K562 (cell line): ENCODE measurements around the gene SSU72. TPM values are rescaled to one million over a fixed set of nuclear protein-coding genes. Genes with fewer than 3 reads are reported as not detected.

Source experiments
- CREB3 ChIP-seq: fragments of 450-650 bp; conservative IDR thresholded peaks from 2 replicates; pipeline ENCODE4 v1.6.1; 2016; ENCODE audit warnings: missing genetic modification characterization, low read depth, mild to moderate bottlenecking, missing compliant biosample characterization, moderate library complexity
- ID3 ChIP-seq, 2 experiments: fragments of 250-450 bp in 1 of 2; fragments of 450-650 bp in 1 of 2; sonication (Bioruptor Pico) in 1 of 2; IDR thresholded peaks; 2 replicates each; pipeline versions ENCODE4 v1.6.1 to v1.8.0; 2016 to 2021; ENCODE audit warnings: mild to moderate bottlenecking in 2 of 2, moderate library complexity in 2 of 2, missing compliant biosample characterization in 1 of 2, missing genetic modification characterization in 1 of 2
- KDM1A ChIP-seq, 2 experiments: fragments of 450-650 bp; IDR thresholded peaks; 2 replicates each; pipeline ENCODE4 v1.6.1; 2016; ENCODE audit warnings: mild to moderate bottlenecking in 2 of 2
- MBD2 ChIP-seq: sonication (generic); IDR thresholded peaks from 2 replicates; pipeline ENCODE4 v1.6.1; 2016; ENCODE audit warnings: low read depth, borderline replicate concordance
- MNT ChIP-seq, 2 experiments: fragments of 450-650 bp; conservative IDR thresholded peaks; 2 replicates each; pipeline ENCODE4 v1.6.1; 2017; ENCODE audit warnings: mild to moderate bottlenecking in 2 of 2, moderate library complexity in 2 of 2
- NBN ChIP-seq: fragments of 450-650 bp; IDR thresholded peaks from 2 replicates; pipeline ENCODE4 v1.6.1; 2016; ENCODE audit warnings: low read depth, mild to moderate bottlenecking
- NR2C1 ChIP-seq, 2 experiments: fragments of 450-650 bp; IDR thresholded peaks; 2 replicates each; pipeline ENCODE4 v1.6.1; 2017; ENCODE audit warnings: mild to moderate bottlenecking in 2 of 2, antibody characterized with exemption in 1 of 2, inconsistent platforms in 1 of 2, missing compliant biosample characterization in 1 of 2, missing genetic modification characterization in 1 of 2
- PPARD ChIP-seq: fragments of 250-450 bp; sonication (Bioruptor Pico); IDR thresholded peaks from 2 replicates; pipeline ENCODE4 v1.8.0; 2022; ENCODE audit warnings: inconsistent platforms, mild to moderate bottlenecking, moderate library complexity
- RFX5 ChIP-seq: IDR thresholded peaks from 2 replicates; pipeline ENCODE4 v1.6.1; 2011; ENCODE audit warnings: low read depth, mild to moderate bottlenecking, improper control_type of control experiment, low read length
- TEAD1 ChIP-seq, 2 experiments: fragments of 450-650 bp in 1 of 2; sonication (generic) in 1 of 2; formaldehyde crosslinking; IDR thresholded peaks; 2 replicates each; pipeline versions ENCODE4 v1.4.0 to v1.8.0; 2020 to 2022; ENCODE audit warnings: mild to moderate bottlenecking in 2 of 2, missing genetic modification reagents in 1 of 2
- TFAP4 ChIP-seq: sonication (generic); formaldehyde crosslinking; IDR thresholded peaks from 2 replicates; pipeline ENCODE4 v1.8.0; 2022; ENCODE audit warnings: missing genetic modification reagents, mild to moderate bottlenecking, moderate library complexity, borderline replicate concordance
- TSHZ1 ChIP-seq: fragments of 250-450 bp; sonication (Bioruptor Pico); IDR thresholded peaks from 2 replicates; pipeline ENCODE4 v1.4.0; 2020; ENCODE audit warnings: mild to moderate bottlenecking, moderate library complexity
- ZBED1 ChIP-seq: IDR thresholded peaks from 2 replicates; pipeline ENCODE4 v1.6.1; 2014
- ZBTB26 ChIP-seq: fragments of 450-650 bp; formaldehyde crosslinking; IDR thresholded peaks from 2 replicates; pipeline ENCODE4 v1.4.0; 2022; ENCODE audit warnings: missing genetic modification characterization
- ZNF23 ChIP-seq: fragments of 250-450 bp; sonication (Bioruptor Pico); IDR thresholded peaks from 2 replicates; pipeline ENCODE4 v1.4.0; 2020; ENCODE audit warnings: mild to moderate bottlenecking
- ZNF511 ChIP-seq: sonication (generic); formaldehyde crosslinking; IDR thresholded peaks from 2 replicates; pipeline ENCODE4 v1.8.0; 2022; ENCODE audit warnings: mild to moderate bottlenecking, missing genetic modification reagents
- ZNF778 ChIP-seq: fragments of 450-650 bp; formaldehyde crosslinking; IDR thresholded peaks from 2 replicates; pipeline ENCODE4 v1.4.0; 2020; ENCODE audit warnings: mild to moderate bottlenecking, moderate library complexity
- polyA plus RNA-seq, 8 experiments: library from polyadenylated mRNA; depleted of rRNA in 4 of 8; stranded (reverse) in 5 of 8; unstranded in 3 of 8; fragments of >200 nt; fragmentation: Nextera tagmentation in 2 of 8; fragmentation: Illumina TruSeq in 1 of 8; extraction: Ambion mirVana in 2 of 8; extraction: Trizol in 1 of 8; gene quantifications; 2 replicates each; pipeline versions ENCODE4 v1.2.1 to v1.2.3, GENCODE V29; 2011 to 2014; ENCODE audit warnings: inconsistent platforms in 1 of 8, missing spikeins in 1 of 8
- total RNA-seq, 7 experiments: library from RNA; depleted of rRNA in 6 of 7; stranded (reverse); fragments of >200 nt in 6 of 7; fragmentation: Illumina TruSeq in 2 of 7; extraction: Trizol in 2 of 7; gene quantifications; 2 replicates each; pipeline versions ENCODE4 v1.2.1 to v1.2.3, GENCODE V29; 2011 to 2021; ENCODE audit warnings: low replicate concordance in 1 of 7

The SSU72 gene
- total and polyA plus RNA-seq, 9 of the 15 experiments (the other 6 are each of a cell fraction or from before 2014, with no cell fraction given): 70.8 to 201 (median 94.6) TPM

- TF ChIP-seq PPARD (peak; percentile 69; the same call in 1 of the 2 replicates), RFX5 (no peak), TSHZ1 (CRISPR knock-in tag) (peak; percentile 80), NBN (no peak), ZNF778 (no peak), MBD2 (no peak), MNT (conservative IDR thresholded peaks at IDR 0.05) (0 out of 4 replicates have a peak, but pooled peaks of 1 of the 2 experiments have one; percentile 30), ZBED1 (no peak), NR2C1 (IDR thresholded peaks at IDR 0.05) (no peak), NR2C1 (tag; IDR thresholded peaks at IDR 0.05) (peak; percentile 91), ZNF23 (CRISPR knock-in tag) (peak; percentile 77), ZBTB26 (CRISPR knock-in tag) (peak; percentile 75; the same call in 1 of the 2 replicates), TFAP4 (CRISPR knock-in tag) (no peak), ZNF511 (CRISPR knock-in tag) (no peak), KDM1A (IDR thresholded peaks at IDR 0.05) (no peak), CREB3 (peak; percentile 98), TEAD1 (CRISPR knock-in tag; IDR thresholded peaks at IDR 0.05) (peak in 1 of 2 experiments; percentile 92; a peak in 2 of 4 replicates), ID3 (CRISPR knock-in tag; IDR thresholded peaks at IDR 0.05) (0 out of 2 replicates have a peak, but pooled peaks have one; percentile 60), ID3 (tag; IDR thresholded peaks at IDR 0.05) (peak; percentile 99)
These were observed 35.3 kb upstream of the SSU72 start (continued) for GRCh38 chr1:1609822-1610485.
